ENCODE data around the gene CHKA.

CHKA gene

GRCh38 chr11:68016161-68016903 lies 104.9 kb downstream of the CHKA start:
- TF ChIP-seq YY1 (IDR thresholded peaks at IDR 0.05; ENCODE audit: low read depth) (no peak), EP300 (IDR thresholded peaks at IDR 0.05; ENCODE audit: borderline replicate concordance) (no peak), TCF12 (IDR thresholded peaks at IDR 0.05; ENCODE audit: low read depth) (no peak), NFIC (IDR thresholded peaks at IDR 0.05) (no peak), CREB1 (IDR thresholded peaks at IDR 0.05; ENCODE audit: low read depth) (no peak), ZBTB7A (IDR thresholded peaks at IDR 0.05; ENCODE audit: low read depth) (no peak), CEBPB (IDR thresholded peaks at IDR 0.05) (no peak), TAF1 (IDR thresholded peaks at IDR 0.05; ENCODE audit: low read depth) (no peak), RAD21 (IDR thresholded peaks at IDR 0.05; ENCODE audit: low read depth) (no peak), TEAD4 (IDR thresholded peaks at IDR 0.05) (no peak), USF1 (IDR thresholded peaks at IDR 0.05) (no peak), FOXM1 (IDR thresholded peaks at IDR 0.05; ENCODE audit: borderline replicate concordance, low read depth) (no peak), EGR1 (IDR thresholded peaks at IDR 0.05) (no peak)
- TF ChIP-seq, protein P1, sequence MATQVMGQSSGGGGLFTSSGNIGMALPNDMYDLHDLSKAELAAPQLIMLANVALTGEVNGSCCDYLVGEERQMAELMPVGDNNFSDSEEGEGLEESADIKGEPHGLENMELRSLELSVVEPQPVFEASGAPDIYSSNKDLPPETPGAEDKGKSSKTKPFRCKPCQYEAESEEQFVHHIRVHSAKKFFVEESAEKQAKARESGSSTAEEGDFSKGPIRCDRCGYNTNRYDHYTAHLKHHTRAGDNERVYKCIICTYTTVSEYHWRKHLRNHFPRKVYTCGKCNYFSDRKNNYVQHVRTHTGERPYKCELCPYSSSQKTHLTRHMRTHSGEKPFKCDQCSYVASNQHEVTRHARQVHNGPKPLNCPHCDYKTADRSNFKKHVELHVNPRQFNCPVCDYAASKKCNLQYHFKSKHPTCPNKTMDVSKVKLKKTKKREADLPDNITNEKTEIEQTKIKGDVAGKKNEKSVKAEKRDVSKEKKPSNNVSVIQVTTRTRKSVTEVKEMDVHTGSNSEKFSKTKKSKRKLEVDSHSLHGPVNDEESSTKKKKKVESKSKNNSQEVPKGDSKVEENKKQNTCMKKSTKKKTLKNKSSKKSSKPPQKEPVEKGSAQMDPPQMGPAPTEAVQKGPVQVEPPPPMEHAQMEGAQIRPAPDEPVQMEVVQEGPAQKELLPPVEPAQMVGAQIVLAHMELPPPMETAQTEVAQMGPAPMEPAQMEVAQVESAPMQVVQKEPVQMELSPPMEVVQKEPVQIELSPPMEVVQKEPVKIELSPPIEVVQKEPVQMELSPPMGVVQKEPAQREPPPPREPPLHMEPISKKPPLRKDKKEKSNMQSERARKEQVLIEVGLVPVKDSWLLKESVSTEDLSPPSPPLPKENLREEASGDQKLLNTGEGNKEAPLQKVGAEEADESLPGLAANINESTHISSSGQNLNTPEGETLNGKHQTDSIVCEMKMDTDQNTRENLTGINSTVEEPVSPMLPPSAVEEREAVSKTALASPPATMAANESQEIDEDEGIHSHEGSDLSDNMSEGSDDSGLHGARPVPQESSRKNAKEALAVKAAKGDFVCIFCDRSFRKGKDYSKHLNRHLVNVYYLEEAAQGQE (IDR thresholded peaks at IDR 0.05; ENCODE audit: low read depth) = no peak
- TF ChIP-seq, protein P2, sequence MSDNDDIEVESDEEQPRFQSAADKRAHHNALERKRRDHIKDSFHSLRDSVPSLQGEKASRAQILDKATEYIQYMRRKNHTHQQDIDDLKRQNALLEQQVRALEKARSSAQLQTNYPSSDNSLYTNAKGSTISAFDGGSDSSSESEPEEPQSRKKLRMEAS (IDR thresholded peaks at IDR 0.05) = no peak

DNA sequence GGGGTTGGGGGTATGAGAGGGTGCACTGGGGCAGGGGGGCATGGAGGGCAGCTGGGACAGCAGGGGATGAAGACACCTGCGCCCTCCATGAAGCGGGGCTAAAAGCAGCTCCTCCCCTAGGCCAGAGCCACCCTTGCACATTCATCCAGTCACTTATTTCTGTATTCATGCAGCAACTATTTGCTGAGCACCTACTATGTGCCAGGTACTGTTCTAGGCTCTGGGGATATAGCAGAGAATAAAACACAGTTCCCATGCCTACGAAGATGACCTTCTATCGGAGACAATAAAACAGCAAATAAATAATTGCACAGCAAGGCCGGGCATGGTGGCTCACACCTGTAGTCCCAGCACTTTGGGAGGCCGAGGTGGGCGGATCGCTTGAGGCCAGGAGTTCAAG lies 105.7 kb downstream of the CHKA start:
- TF ChIP-seq EGR1 (IDR thresholded peaks at IDR 0.05) (no peak), USF1 (IDR thresholded peaks at IDR 0.05) (no peak), TEAD4 (IDR thresholded peaks at IDR 0.05) (no peak), CREB1 (IDR thresholded peaks at IDR 0.05; ENCODE audit: low read depth) (no peak), YY1 (IDR thresholded peaks at IDR 0.05; ENCODE audit: low read depth) (no peak), FOXM1 (IDR thresholded peaks at IDR 0.05; ENCODE audit: borderline replicate concordance, low read depth) (no peak), RAD21 (IDR thresholded peaks at IDR 0.05; ENCODE audit: low read depth) (no peak)

DNA sequence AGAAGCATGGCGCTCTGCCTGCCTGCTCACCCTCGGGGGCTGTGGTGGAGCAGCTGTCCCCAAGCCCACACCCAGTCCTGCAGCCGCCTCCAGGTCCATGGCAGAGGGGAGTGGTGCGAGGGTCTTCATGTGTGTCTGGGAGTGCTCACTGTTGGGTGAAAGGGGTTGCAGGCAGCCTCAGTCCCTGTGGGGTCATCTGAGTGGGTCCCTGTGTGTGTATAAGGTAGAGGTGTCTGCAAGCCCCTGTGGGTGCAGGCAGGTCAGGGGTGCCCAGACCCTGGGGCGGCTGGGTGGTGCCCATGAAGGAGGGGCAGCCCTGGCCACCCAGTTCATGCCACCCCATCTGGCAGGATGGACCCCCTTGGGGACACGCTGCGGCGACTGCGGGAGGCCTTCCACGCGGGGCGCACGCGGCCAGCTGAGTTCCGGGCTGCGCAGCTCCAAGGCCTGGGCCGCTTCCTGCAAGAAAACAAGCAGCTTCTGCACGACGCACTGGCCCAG lies 106.2 kb downstream of the CHKA start:
- no peak for TF ChIP-seq EP300 (IDR thresholded peaks at IDR 0.05; ENCODE audit: borderline replicate concordance)
- peak; percentile 85 for TF ChIP-seq ZBTB7A (IDR thresholded peaks at IDR 0.05; ENCODE audit: low read depth)

GRCh38 chr11:68014157-68014946 lies 106.8 kb downstream of the CHKA start:
- TF ChIP-seq RAD21 (IDR thresholded peaks at IDR 0.05; ENCODE audit: low read depth) (no peak), TEAD4 (IDR thresholded peaks at IDR 0.05) (no peak), CREB1 (IDR thresholded peaks at IDR 0.05; ENCODE audit: low read depth) (no peak), ZBTB7A (IDR thresholded peaks at IDR 0.05; ENCODE audit: low read depth) (no peak; the same call in 1 of the 2 replicates), YY1 (IDR thresholded peaks at IDR 0.05; ENCODE audit: low read depth) (peak; percentile 68), CEBPB (IDR thresholded peaks at IDR 0.05) (no peak), EP300 (IDR thresholded peaks at IDR 0.05; ENCODE audit: borderline replicate concordance) (no peak), USF1 (IDR thresholded peaks at IDR 0.05) (no peak), TCF12 (IDR thresholded peaks at IDR 0.05; ENCODE audit: low read depth) (no peak), TAF1 (IDR thresholded peaks at IDR 0.05; ENCODE audit: low read depth) (peak; percentile 25; the same call in 1 of the 2 replicates), EGR1 (IDR thresholded peaks at IDR 0.05) (no peak), NFIC (IDR thresholded peaks at IDR 0.05) (peak; percentile 73), FOXM1 (IDR thresholded peaks at IDR 0.05; ENCODE audit: borderline replicate concordance, low read depth) (no peak)
- TF ChIP-seq, protein P1 (IDR thresholded peaks at IDR 0.05; ENCODE audit: low read depth) = no peak
- TF ChIP-seq, protein P2 (IDR thresholded peaks at IDR 0.05) = no peak
